Pancreas (tissue), 10 donors: ENCODE results near the gene DYNC1LI1. TPM values are rescaled to one million over a fixed set of nuclear protein-coding genes. Genes with fewer than 3 reads are reported as not detected.

Experiments used
- ATAC-seq, 4 donors: fragments of 200-7000 bp; cut with Tn5 transposase; one replicate each; pipeline versions ENCODE4 v1.8.0 to v1.9.1; 2020; ENCODE audit warnings: mild to moderate bottlenecking in 4 of 4, moderate library complexity in 4 of 4
- DNase-seq, 6 donors: peaks; one replicate each; pipeline ENCODE4 v3.0.0-alpha.2; 2020
- FAIRE-seq: peaks from 2 replicates; lab custom pipeline; 2012; peaks lifted over from hg19 to GRCh38; lab: Jason Lieb, UNC
- H3K27ac ChIP-seq, 4 donors: fragments of 200-600 bp; sonication (generic); 1 replicate in 3 of 4; 2 replicates in 1 of 4; pipeline versions ENCODE4 v1.5.0 to v1.8.0; 2020
- H3K27me3 ChIP-seq, 4 donors: fragments of 200-600 bp; one replicate each; pipeline ENCODE4 v1.8.0; 2021
- H3K36me3 ChIP-seq, 3 donors: fragments of 200-600 bp; sonication (generic) in 1 of 3; one replicate each; pipeline versions ENCODE4 v1.5.0 to v1.8.0; 2020 to 2021
- H3K4me1 ChIP-seq, 3 donors: fragments of 200-600 bp; one replicate each; pipeline ENCODE4 v1.8.0; 2021
- H3K4me3 ChIP-seq, 4 donors: fragments of 200-600 bp; sonication (generic) in 2 of 4; one replicate each; pipeline versions ENCODE4 v1.5.0 to v1.8.0; 2020 to 2021
- H3K9me3 ChIP-seq, 4 donors: fragments of 200-600 bp; one replicate each; pipeline ENCODE4 v1.8.0; 2021
- CTCF ChIP-seq, 4 donors: fragments of 200-600 bp; sonication (generic) in 3 of 4; IDR thresholded peaks; one replicate each; pipeline versions ENCODE4 v1.5.0 to v1.8.0; 2021; ENCODE audit warnings: antibody characterized with exemption in 4 of 4
- WGBS, 2 donors: extraction: QIAGEN DNeasy Blood & Tissue Kit; methylation state at CpG; one replicate each; pipeline ENCODE4 v1.1.7; 2013; 5-methylcytosine and 5-hydroxymethylcytosine counted together
- intact Hi-C, 3 donors: fragments of 100-400 bp; cut with DNase I; formaldehyde crosslinking; loops; one replicate each; pipeline versions ENCODE4 v1.11.1 to v1.14.2; 2022
- polyA plus RNA-seq, 2 donors: library from polyadenylated mRNA; stranded (reverse); fragments of 200-250 nt; gene quantifications; one replicate each; pipeline ENCODE4 v1.2.3, GENCODE V29; 2013
- total RNA-seq, 6 donors: library from RNA; stranded (reverse); fragmentation: NEBNext Ultra II Directional in 4 of 6; extraction: Animal tissue kit (Norgen Biotek cat#: 25700) in 4 of 6; gene quantifications; one replicate each; pipeline versions ENCODE4 v1.2.1 to v1.2.4, GENCODE V29; 2021 to 2023
- donor health status: healthy with polysubstance abuse.
- donor health status: DM: no; HTN: no; CAD: no; lungs with moderate emphysema.
- donor health status: DM: no; HTN: no; CAD: no.
- donor health status: control.
- donor health status: control.
- donor health status: Bipolar disorder and iron deficiency.
- donor health status: DM: yes; HTN: yes; CAD: no.
- donor health status: DM: no; HTN: no; CAD: no.
- donor health status: DM: no; HTN: no; CAD: no.
- donor health status: DM: yes; HTN: yes; CAD: no.

The DYNC1LI1 gene
- total and polyA plus RNA-seq, 8 donors, result 6.3 to 15.1 (median 10.5) TPM

GRCh38 chr3:32551496-32551895 lies 19.2 kb downstream of the DYNC1LI1 start:
- no peak for FAIRE-seq
- intact Hi-C loops, result no loop called here
- no peak for ATAC-seq
- Histone ChIP-seq H3K4me3 (no peak overlapping the region), H3K4me1 (no peaks in the 10 kb centered on the region), H3K36me3 (no peaks in the 10 kb centered on the region), H3K27ac (no peak overlapping the region), H3K9me3 (no peaks in the 10 kb centered on the region), H3K27me3 (no peaks in the 10 kb centered on the region)
- DNase-seq, result no peak
- no peak for TF ChIP-seq CTCF (IDR thresholded peaks at IDR 0.05)

GRCh38 chr3:32551087-32551486 lies 19.6 kb downstream of the DYNC1LI1 start:
- H3K27me3 ChIP-seq, result no peaks in the 10 kb centered on the region
- no peak overlapping the region for H3K4me3 ChIP-seq
- no peak for TF ChIP-seq CTCF (IDR thresholded peaks at IDR 0.05)
- H3K9me3 ChIP-seq, result no peaks in the 10 kb centered on the region
- H3K4me1 ChIP-seq, result no peaks in the 10 kb centered on the region
- intact Hi-C loops, result no loop called here
- no peaks in the 10 kb centered on the region for H3K36me3 ChIP-seq
- no peak for FAIRE-seq
- H3K27ac ChIP-seq, result no peak overlapping the region
- ATAC-seq, result no peak
- DNase-seq, result no peak
- 74 to 81% methylated on average over 2 of the region's 2 CpGs for WGBS, 2 donors

GRCh38 chr3:32545305-32545704 lies 25.4 kb downstream of the DYNC1LI1 start:
- no peaks in the 10 kb centered on the region for H3K36me3 ChIP-seq
- no peaks in the 10 kb centered on the region for H3K4me1 ChIP-seq
- H3K27ac ChIP-seq, result no peak overlapping the region
- FAIRE-seq (no peak), DNase-seq (no peak), ATAC-seq (no peak)
- no peak overlapping the region for H3K4me3 ChIP-seq
- intact Hi-C loops, result no loop called here
- no peaks in the 10 kb centered on the region for H3K9me3 ChIP-seq
- TF ChIP-seq CTCF (IDR thresholded peaks at IDR 0.05), result no peak
- H3K27me3 ChIP-seq, result no peaks in the 10 kb centered on the region

GRCh38 chr3:32544894-32545293 lies 25.8 kb downstream of the DYNC1LI1 start:
- Histone ChIP-seq H3K4me3 (no peak overlapping the region), H3K4me1 (no peaks in the 10 kb centered on the region), H3K27ac (no peak overlapping the region), H3K9me3 (no peaks in the 10 kb centered on the region), H3K27me3 (no peaks in the 10 kb centered on the region), H3K36me3 (no peaks in the 10 kb centered on the region)
- 86 to 89% methylated on average over 2 of the region's 2 CpGs for WGBS, 2 donors
- TF ChIP-seq CTCF (IDR thresholded peaks at IDR 0.05), result no peak
- DNase-seq, result no peak
- no peak for FAIRE-seq
- ATAC-seq, result no peak
- intact Hi-C loops, result no loop called here

- no peaks in the 10 kb centered on the region for H3K9me3 ChIP-seq
- no peak for ATAC-seq
- H3K36me3 ChIP-seq, result no peaks in the 10 kb centered on the region
- DNase-seq, result no peak
- H3K4me1 ChIP-seq, result no peaks in the 10 kb centered on the region
- intact Hi-C loops, result no loop called here
- WGBS, 2 donors, result 98% methylated on average over 2 of the region's 2 CpGs
- no peak overlapping the region for H3K4me3 ChIP-seq
- FAIRE-seq, result no peak
- H3K27ac ChIP-seq, result no peak overlapping the region
- no peaks in the 10 kb centered on the region for H3K27me3 ChIP-seq
- no peak for TF ChIP-seq CTCF (IDR thresholded peaks at IDR 0.05)
Observed at GRCh38 chr3:32542807-32543206, 27.9 kb downstream of the DYNC1LI1 start.
